SKM-1 treated with dmso at 0.1 percent for 144 hours (cell line): ENCODE measurements around the gene SEC23IP.
"Not testable (repeated sequence)": the region's sequence is repeated elsewhere in the genome, so short reads cannot be mapped to it uniquely, and the experiment has no call there.

Experiments used
- DNase-seq: peaks from one replicate; lab custom pipeline; 2025; ENCODE audit not compliant: unreplicated experiment; lab: John Stamatoyannopoulos, UW

Gene SEC23IP

DNA sequence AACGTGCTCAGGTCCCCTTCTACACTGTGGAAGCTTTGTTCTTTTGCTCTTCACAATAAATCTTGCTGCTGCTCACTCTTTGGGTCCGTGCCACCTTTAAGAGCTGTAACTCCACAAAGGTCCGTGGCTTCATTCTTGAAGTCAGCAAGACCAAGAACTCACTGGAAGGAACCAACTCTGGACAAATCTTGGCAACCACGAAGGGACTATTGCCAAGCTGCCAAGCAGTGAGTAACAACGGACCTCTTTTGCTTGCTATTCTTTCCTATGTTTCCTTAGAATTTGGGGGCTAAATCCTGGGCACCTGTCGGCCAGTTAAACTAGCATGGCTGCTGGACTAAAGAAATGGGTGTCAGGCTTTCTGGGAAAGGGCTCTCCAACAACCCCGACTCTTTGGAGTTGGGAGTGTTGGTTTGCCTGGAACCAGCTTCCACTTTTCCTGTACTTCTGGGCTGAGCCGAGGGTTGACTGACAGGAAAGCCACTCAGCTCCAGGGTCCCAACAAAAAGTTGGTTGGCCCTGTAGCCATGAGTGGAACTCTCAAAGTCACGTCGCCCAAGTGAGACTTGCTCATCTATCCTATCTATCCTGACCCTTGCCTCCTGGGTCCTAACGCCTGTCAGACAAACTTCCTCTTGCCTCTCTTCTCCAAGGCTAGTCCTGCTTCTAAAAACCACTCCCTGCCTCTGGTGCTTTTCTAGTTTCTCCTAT lies 8.5 kb upstream of the SEC23IP start:
- DNase-seq, result not testable (repeated sequence)

DNA sequence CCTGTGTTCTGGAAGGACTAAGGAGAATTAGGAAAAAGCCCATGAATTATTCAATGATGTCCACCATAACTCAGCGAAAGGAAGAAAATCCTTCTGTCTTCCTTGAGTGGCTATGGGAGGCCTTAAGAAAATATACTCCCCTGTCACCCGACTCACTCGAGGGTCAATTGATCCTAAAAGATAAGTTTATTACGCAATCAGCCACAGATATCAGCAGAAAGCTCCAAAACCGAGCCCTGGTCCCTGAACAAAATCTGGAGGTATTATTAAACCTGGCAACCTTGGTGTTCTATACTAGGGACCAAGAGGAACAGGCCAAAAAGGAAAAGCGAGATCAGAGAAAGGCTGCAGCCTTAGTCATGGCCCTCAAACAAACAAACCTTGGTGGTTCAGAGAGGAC lies 6.5 kb upstream of the SEC23IP start:
- not testable (repeated sequence) for DNase-seq

DNA sequence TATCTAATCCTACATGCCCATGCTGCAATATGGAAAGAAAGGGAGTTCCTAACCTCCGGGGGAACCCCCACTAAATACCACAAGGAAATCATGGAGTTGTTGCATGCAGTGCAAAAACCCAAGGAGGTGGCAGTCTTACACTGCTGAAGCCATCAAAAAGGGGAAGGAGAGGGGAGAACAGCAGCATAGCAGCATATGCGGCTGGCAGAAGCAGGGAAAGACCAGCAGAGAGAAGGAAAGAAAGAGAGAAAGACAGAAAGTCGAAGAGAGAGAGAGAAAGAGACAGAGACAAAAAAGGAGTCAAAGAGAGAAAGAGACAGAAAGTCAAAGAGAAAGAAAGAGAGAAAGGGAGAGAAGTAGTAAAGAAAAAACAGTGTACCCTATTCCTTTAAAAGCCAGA lies 3.8 kb upstream of the SEC23IP start:
- not testable (repeated sequence) for DNase-seq

DNA sequence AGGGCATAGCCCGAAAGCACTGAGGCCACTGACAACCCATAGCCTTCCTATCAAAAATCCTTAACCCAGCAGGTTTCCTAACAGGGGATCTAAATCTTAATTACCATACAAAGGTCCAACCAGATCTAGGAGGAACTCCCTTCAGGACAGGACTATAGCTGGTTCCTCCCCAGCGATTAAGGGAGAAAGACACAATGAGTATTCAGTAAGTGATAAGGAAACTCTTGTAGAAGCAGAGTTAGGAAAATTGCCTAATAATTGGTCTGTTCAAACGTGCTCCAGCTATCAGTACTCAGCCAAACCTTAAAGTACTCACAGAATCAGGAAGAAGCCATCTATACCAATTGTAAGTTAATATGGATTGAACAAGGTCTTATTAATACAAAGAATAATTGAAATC lies 3.3 kb upstream of the SEC23IP start:
- not testable (repeated sequence) for DNase-seq

DNA sequence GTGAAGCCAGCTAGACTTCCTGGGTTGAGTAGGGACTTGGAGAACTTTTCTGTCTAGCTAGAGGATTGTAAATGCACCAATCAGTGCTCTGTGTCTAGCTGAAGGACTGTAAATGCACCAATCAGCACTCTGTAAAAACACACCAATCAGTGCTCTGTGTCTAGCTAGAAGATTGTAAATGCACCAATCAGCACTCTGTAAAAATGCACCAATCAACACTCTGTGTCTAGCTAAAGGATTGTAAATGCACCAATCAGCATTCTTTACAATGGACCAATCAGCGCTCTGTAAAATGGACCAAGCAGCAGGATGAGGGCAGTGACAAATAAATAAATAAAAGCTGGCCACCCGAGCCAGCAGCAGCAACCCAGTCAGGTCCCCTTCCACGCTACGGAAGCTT lies 2.2 kb upstream of the SEC23IP start:
- DNase-seq, result not testable (repeated sequence)

DNA sequence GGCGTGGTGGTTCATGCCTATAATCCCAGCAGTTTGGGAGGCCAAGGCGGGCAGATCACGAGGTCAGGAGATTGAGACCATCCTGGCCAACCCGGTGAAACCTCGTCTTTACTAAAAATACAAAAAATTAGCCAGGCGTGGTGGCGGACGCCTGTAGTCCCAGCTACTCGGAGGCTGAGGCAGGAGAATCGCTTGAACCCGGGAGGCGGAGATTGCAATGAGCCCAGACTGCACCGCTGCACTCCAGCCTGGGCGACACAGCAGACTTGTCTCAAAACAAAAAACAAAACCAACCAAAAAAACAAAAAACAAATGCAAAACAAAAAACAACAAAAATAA lies 712 bp upstream of the SEC23IP start:
- not testable (repeated sequence) for DNase-seq

DNA sequence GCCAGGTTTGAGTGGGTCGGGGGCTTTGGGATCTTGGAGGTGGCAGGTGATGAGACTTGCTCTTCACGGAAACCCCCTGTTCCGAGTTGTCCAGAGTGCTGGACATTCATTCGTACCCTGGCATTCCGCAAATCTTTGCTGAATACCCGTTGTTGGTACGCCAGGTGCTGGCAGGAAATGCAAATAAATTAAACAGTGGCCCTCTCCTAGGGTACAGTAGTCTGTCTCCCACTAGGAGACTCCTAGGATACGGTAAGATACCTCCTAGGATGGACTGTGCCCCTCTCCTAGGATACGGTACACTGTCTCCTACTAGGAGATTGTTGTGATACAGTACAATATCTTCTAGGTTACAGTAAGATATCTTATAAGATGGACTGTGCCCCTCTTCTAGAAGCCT lies 544 bp downstream of the SEC23IP start:
- no peak for DNase-seq

DNA sequence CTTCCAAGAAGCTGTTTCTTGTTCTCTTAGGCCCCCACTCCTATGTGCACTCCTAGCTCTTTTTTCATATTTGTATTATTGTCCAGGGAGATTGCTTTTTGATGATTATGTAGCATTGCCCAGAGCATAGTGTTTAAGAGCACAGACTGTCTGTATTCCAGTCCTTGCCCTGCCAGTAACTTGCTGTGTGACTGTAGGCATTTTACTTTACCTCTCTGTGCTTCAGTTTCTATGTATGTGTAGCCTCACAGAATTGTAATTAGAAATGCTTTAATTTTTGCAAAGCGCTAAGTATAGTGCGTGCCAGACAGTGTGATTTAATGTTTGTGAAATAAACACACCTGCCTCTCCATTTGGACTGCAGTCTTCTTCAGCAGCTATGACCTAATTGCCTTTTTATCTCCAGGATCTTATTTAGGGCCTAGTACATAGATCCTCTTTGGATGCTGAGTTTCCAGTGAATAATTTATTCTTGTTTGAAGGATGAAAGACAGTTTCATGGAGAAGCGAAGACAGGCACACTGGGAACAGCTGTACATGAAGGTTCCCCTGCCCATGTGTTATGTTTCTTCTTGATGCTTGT lies 1.4 kb downstream of the SEC23IP start:
- no peak for DNase-seq

DNA sequence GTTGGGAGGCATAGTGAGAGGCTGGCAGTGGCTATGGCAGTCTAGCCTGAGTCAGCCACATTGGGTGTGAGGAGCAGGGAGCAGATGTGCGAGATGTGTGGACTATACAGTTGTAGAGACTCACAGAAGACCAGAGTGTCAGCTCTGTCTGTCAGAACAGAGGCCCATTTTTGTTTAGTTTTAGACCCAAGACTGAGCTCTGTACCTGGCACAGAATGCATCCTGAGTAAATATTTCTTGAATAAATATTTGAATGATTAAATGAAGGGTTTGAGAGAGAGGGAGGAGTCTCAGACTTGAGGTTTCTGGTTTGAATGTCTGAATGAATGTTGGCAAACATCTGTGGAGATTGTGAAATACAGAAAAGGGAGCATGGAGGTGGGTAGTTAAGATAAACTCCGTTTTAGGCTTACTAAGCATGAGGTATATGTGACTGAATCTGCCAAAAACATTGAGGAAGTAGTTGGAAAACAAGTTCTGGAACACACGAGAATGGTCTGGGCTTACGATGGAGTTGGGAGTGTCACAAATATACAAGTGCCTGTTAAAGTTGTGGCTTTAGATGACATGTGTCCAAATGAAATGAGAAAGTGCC lies 3.6 kb downstream of the SEC23IP start:
- peak; percentile 45 for DNase-seq

DNA sequence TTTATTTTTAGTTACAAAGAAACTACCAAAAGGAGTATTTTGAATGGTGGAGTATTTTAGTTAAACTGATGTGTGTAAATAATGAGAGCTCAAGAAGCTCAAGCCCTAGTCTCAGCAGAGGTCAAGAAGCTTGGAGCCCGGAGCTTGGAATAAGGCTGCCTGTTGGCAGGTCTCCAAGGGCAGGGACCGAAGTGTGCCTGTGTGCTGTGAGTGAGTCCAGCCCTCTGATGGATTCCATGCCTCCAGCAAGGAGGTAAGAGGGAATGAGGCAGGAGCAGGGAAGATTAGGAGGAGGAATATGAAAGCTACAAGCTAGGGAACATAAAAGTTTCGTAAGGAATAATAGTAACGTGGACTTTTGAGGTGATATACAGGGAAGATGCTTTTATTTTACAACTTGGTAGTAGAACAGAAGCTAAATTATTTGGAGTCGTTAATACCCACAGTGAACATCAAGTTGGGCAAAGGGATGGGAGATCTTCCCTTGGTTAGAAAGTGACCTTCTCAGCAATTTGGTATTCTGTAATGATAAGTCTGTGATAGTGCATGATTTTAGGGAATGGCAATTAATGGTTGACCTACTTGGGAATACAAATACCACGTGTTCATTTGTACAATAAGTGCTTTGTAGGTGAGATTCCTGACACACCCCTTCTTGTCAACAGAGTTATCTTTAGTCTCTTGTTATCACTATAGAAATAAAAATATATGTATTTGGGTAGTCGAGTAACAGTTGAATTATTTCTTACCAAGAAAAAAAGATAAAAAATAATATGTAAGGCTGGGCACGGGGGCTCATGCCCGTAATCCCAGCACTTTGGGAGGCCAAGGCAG lies 4.6 kb downstream of the SEC23IP start:
- DNase-seq, result no peak

DNA sequence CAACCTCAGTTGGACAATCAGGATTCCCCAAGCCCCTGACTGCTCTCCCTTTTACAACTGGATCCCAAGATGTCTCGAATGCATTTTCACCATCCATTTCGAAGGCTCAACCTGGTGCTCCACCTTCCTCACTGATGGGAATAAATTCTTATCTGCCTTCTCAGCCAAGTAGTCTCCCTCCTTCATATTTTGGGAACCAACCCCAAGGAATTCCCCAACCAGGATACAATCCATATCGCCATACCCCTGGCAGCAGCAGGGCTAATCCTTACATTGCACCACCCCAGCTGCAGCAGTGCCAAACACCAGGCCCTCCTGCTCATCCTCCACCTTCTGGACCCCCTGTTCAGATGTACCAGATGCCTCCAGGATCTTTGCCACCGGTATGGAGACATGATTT lies 6.0 kb downstream of the SEC23IP start:
- DNase-seq, result no peak

DNA sequence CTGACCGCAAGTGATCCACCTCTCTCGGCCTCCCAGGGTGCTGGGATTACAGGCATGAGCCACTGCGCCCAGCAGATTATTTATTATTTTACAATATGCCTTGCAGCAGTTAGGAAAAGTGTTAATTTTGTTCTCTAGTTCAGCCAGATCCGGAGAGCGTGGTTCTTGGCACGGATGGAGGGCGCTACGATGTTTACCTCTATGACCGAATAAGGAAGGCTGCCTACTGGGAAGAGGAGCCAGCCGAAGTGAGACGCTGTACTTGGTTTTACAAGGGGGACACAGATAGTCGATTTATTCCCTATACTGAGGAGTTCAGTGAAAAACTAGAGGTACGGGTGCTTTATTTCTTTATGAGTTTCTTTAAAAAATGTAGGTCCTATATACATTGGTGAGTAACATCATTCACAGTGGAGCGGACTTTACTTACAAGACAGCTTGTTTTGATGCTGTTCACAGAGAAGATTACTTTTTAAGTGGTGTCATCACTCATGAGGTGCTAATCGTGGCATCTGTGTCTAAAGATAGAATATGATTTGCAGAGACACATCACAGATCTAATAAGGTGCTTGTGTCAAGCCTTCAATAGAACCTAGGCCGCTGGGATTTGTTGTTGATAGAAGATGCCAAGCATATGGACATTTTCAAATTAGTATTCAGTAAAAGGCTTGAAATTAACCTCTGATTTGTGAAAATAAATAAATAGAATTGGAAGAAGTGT lies 11.6 kb downstream of the SEC23IP start:
- DNase-seq, result no peak

DNA sequence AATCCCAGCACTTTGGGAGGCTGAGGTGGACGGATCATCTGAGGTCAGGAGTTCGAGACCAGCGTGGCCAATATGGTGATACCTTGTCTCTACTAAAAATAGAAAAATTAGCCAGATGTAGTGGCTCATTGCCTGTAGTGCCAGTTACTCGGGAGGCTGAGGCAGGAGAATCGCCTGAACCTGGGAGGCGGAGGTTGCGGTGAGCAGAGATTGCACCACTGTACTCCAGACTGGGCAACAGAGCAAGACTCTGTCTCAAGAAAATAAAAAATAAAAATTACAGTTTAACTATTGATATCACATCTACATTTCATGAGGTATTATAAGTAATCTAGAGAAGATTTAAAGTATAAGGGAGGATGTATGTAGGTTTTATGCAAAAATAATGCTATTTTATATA lies 15.2 kb downstream of the SEC23IP start:
- DNase-seq, result not testable (repeated sequence)

DNA sequence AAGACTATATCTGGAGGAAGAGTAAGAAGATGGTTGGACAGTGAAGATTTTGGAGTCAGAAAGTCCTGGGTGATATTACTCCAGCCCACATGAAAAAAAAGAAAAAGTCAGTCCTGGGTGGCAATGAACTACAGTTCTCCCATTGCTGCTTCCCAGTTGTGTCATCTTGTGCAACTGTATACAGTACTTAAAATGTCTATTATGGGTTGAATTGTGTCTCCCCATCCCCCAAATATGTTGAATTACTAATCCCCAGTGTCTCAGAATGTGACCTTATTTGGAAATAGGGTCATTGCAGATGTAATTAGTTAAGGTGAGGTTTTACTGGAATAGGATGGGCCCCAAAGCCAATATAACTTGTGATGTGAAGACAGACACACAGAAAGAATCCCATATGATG lies 15.6 kb downstream of the SEC23IP start:
- DNase-seq, result no peak

DNA sequence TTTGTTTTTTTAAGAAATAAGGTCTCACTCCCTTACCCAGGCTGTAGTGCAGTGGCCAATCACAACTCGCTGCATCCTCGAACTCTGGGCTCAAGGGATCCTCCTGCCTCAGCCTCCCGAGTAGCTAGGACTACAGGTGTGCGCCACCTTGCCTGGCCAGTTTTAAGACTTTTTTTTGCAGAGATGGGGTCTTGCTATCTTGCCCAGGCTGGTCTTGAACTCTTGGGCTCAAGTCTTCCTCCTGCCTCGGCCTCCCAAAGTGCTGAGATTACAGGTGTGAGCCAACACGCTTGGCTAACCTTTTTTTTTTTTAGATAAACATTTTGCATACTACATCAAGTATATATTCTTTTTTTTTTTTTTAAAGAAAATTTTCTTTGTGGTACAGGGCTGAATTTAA lies 18.2 kb downstream of the SEC23IP start:
- DNase-seq, result no peak

DNA sequence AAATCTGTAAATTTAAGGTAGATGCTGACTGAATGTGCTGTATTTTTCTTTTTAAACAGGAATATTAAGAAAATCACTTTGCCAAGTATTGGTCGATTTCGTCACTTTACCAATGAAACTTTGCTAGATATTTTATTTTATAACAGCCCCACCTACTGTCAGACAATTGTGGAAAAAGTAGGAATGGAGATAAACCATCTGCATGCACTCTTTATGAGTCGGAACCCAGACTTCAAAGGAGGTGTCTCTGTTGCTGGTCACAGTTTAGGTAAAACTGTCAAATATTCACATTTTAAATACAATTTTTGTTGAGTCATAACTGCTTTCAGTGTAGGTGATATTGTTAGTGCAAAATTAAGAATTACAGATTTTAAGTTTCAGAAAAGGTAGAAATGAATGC lies 25.2 kb downstream of the SEC23IP start:
- no peak for DNase-seq

DNA sequence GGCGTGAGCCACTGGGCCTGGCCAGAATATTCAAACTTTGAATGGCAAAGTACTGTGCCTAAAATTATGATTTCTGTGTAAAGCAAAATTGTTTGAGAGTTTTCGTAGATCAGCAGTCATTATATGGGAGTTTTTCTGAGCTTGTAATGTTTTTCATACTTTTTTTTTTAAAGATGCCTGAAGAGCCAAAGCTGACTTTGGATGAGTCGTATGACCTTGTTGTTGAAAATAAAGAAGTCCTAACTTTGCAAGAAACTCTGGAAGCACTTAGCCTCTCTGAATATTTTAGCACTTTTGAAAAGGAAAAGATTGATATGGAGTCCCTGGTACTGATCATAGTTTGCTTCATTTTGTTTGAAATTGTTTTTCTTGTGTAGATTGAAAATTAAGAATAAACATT lies 26.7 kb downstream of the SEC23IP start:
- no peak for DNase-seq

DNA sequence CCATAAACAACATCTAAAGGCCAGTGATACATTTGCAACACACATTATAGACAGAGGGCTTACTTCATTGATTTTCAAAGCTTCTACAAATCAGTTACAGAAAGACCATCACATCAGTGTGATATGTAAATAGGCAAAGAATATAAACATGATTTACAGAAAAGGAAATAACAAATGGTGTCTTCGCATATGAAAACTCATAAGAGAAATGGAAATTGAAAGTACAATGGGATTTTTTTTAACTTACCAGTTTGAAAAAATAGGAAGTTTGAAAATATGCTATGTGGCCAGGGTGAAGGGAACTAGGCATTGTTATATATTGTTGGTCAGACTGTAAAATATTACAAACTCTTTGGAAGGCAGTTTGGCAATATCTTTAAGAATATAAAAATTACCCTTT lies 27.3 kb downstream of the SEC23IP start:
- DNase-seq, result no peak

DNA sequence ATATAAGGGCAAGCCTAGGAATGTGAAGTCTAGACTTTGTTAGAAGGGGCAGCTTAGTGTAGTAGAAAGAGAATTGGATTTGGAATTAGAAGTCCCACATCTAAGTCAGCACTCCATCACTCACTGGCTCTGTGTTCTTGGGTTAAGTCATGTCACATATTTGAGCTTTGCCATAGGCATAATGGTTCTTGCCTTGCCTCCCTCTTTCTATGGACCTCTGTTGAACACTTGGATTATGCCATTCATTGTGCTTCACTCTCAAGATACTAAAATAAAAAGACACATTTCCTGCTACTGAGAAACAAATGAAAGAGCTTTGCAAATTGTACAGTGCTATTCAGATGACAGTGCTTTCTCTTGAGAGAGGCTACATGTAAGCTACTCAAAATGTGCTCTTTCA lies 35.9 kb downstream of the SEC23IP start:
- DNase-seq, result no peak

DNA sequence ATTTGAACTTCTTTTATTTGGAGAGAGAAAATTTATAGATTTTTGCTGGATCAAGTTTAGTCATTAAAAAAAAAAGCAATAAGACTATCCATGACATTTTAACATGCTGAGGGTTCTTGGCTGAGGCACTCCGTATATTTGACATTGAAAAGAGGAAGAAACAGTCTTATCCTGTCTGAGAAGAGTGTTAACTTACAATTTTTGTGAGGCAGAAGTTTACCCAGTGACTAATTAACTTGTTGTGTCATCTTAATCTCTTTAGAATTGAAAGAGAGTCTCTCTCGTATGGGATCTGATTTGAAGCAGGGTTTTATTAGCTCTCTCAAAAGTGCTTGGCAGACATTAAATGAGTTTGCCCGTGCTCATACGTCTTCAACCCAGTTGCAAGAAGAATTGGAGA lies 39.3 kb downstream of the SEC23IP start:
- no peak for DNase-seq

DNA sequence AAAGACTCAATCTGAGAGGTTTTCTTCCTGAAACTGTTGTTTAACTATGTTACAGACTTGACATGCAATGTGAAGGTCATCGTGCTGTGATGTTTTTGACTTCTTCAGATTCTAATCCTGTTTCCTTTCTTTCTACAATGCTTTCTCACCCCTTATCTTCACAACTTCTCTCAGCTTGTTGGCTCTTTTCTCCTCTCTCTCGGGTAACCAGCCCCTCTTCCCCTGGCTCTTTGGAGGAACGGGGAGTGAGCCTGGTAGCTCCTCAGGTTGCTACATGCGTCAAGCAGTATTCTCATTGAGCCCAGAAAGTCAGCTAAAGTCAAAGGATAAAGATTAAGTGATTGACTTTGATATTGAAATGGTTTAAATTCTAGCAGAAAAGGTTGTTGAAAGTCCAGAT lies 40.1 kb downstream of the SEC23IP start:
- DNase-seq, result no peak
